H9 (cell line): ENCODE results near the gene MAPK13. TPM values are rescaled to one million over a fixed set of nuclear protein-coding genes. Genes with fewer than 3 reads are reported as not detected.

ENCODE experiments used
- DNase-seq: peaks from one replicate; pipeline ENCODE4 v3.0.0-alpha.2; 2017
- H2AFZ ChIP-seq: one replicate; pipeline ENCODE4 v1.6.1; 2013; ENCODE audit warnings: mild to moderate bottlenecking, low read length, control low read depth, moderate library complexity
- H2AK5ac ChIP-seq: 2 replicates; pipeline ENCODE4 v1.6.1; 2013; ENCODE audit warnings: low read length, control low read depth, mixed read lengths; ENCODE audit not compliant: insufficient read length
- H2BK120ac ChIP-seq: one replicate; pipeline ENCODE4 v1.6.1; 2013; ENCODE audit warnings: low read depth, mild to moderate bottlenecking, low read length, control low read depth, inconsistent platforms; ENCODE audit not compliant: poor library complexity, severe bottlenecking
- H2BK12ac ChIP-seq: 2 replicates; pipeline ENCODE4 v1.6.1; 2013; ENCODE audit warnings: low read length, control low read depth, mixed read lengths, low read depth; ENCODE audit not compliant: insufficient read length
- H2BK15ac ChIP-seq: 2 replicates; pipeline ENCODE4 v1.6.1; 2013; ENCODE audit warnings: low read depth, low read length, control low read depth
- H2BK20ac ChIP-seq: one replicate; pipeline ENCODE4 v1.6.1; 2013; ENCODE audit warnings: low read depth, mild to moderate bottlenecking, low read length, control low read depth, inconsistent platforms; ENCODE audit not compliant: poor library complexity, severe bottlenecking
- H2BK5ac ChIP-seq: 2 replicates; pipeline ENCODE4 v1.6.1; 2013; ENCODE audit warnings: low read length, control low read depth, mixed read lengths; ENCODE audit not compliant: insufficient read length
- H3K14ac ChIP-seq: 2 replicates; pipeline ENCODE4 v1.6.1; 2013; ENCODE audit warnings: low read length, control low read depth; ENCODE audit not compliant: insufficient read depth
- H3K18ac ChIP-seq: 2 replicates; pipeline ENCODE4 v1.6.1; 2013; ENCODE audit warnings: low read depth, mild to moderate bottlenecking, mixed read lengths, low read length, control low read depth; ENCODE audit not compliant: insufficient read length
- H3K23ac ChIP-seq: 2 replicates; pipeline ENCODE4 v1.6.1; 2013; ENCODE audit warnings: low read length, control low read depth, mixed read lengths, low read depth; ENCODE audit not compliant: insufficient read length
- H3K23me2 ChIP-seq: 2 replicates; pipeline ENCODE4 v1.6.1; 2013; ENCODE audit warnings: low read depth, mild to moderate bottlenecking, mixed read lengths, low read length, control low read depth; ENCODE audit not compliant: insufficient read length, poor library complexity, severe bottlenecking
- H3K27ac ChIP-seq: 2 replicates; pipeline ENCODE4 v1.5.1; 2013; ENCODE audit warnings: low read length, control low read depth, mixed read lengths, low read depth; ENCODE audit not compliant: insufficient read length
- H3K27me3 ChIP-seq: 2 replicates; pipeline ENCODE4 v1.6.1; 2013; ENCODE audit warnings: low read length, control low read depth, inconsistent platforms; ENCODE audit not compliant: insufficient read depth
- H3K4ac ChIP-seq: 2 replicates; pipeline ENCODE4 v1.6.1; 2013; ENCODE audit warnings: low read depth, mild to moderate bottlenecking, control low read depth, inconsistent platforms, low read length, moderate library complexity
- H3K4me1 ChIP-seq: 2 replicates; pipeline ENCODE4 v1.6.1; 2013; ENCODE audit warnings: low read length, control low read depth, inconsistent platforms; ENCODE audit not compliant: insufficient read depth
- H3K4me2 ChIP-seq: 2 replicates; pipeline ENCODE4 v1.6.1; 2013; ENCODE audit warnings: low read length, control low read depth, mixed read lengths; ENCODE audit not compliant: insufficient read length, insufficient read depth
- H3K56ac ChIP-seq: 2 replicates; pipeline ENCODE4 v1.6.1; 2013; ENCODE audit warnings: low read depth, mild to moderate bottlenecking, mixed read lengths, low read length, control low read depth; ENCODE audit not compliant: insufficient read length
- H3K79me1 ChIP-seq: 2 replicates; pipeline ENCODE4 v1.6.1; 2013; ENCODE audit warnings: low read depth, mild to moderate bottlenecking, moderate library complexity, low read length, control low read depth, inconsistent platforms; ENCODE audit not compliant: insufficient read depth, poor library complexity, severe bottlenecking
- H3K79me2 ChIP-seq: 2 replicates; pipeline ENCODE4 v1.6.1; 2013; ENCODE audit warnings: low read length, control low read depth, inconsistent platforms; ENCODE audit not compliant: insufficient read depth
- H3K9ac ChIP-seq: 2 replicates; pipeline ENCODE4 v1.6.1; 2013; ENCODE audit warnings: low read length, control low read depth, mixed read lengths; ENCODE audit not compliant: insufficient read length; ENCODE audit errors: extremely low read depth
- H3K9me3 ChIP-seq: one replicate; pipeline ENCODE4 v1.6.1; 2013; ENCODE audit warnings: low read depth, low read length, inconsistent platforms; ENCODE audit not compliant: control insufficient read depth
- H3T11ph ChIP-seq: one replicate; pipeline ENCODE4 v1.6.1; 2013; ENCODE audit warnings: mild to moderate bottlenecking, low read length, control low read depth, inconsistent platforms
- H4K20me1 ChIP-seq: one replicate; pipeline ENCODE4 v1.6.1; 2013; ENCODE audit not compliant: control insufficient read depth, insufficient read length, insufficient read depth
- H4K5ac ChIP-seq: 2 replicates; pipeline ENCODE4 v1.6.1; 2013; ENCODE audit warnings: low read depth, mild to moderate bottlenecking, mixed read lengths, low read length, control low read depth; ENCODE audit not compliant: insufficient read length
- H4K8ac ChIP-seq: replicated peaks from 2 replicates; pipeline ENCODE4 v1.6.1; 2013; ENCODE audit warnings: low read length, control low read depth, mixed read lengths, low read depth; ENCODE audit not compliant: insufficient read length
- H4K91ac ChIP-seq: 2 replicates; pipeline ENCODE4 v1.6.1; 2013; ENCODE audit warnings: low read depth, mild to moderate bottlenecking, moderate library complexity, mixed read lengths, low read length, control low read depth; ENCODE audit not compliant: insufficient read length
- H3K27ac Mint-ChIP-seq, 3 experiments: 2 replicates in 2 of 3; 3 replicates in 1 of 3; pipeline ENCODE4 v1.8.0; 2020 to 2021; ENCODE audit warnings: mixed read lengths in 3 of 3, mild to moderate bottlenecking in 1 of 3, moderate library complexity in 1 of 3
- H3K27me3 Mint-ChIP-seq: 2 replicates; pipeline ENCODE4 v1.8.0; 2021; ENCODE audit warnings: low read depth, mild to moderate bottlenecking, moderate library complexity, mixed read lengths
- H3K36me3 Mint-ChIP-seq, 3 experiments: 2 replicates in 2 of 3; 3 replicates in 1 of 3; pipeline ENCODE4 v1.8.0; 2020 to 2021; ENCODE audit warnings: low read depth in 3 of 3, mixed read lengths in 3 of 3; ENCODE audit not compliant: insufficient read depth in 1 of 3
- H3K4me1 Mint-ChIP-seq, 2 experiments: 2 replicates each; pipeline ENCODE4 v1.8.0; 2020; ENCODE audit warnings: mixed read lengths in 2 of 2
- H3K4me3 Mint-ChIP-seq, 2 experiments: 2 replicates in 1 of 2; 3 replicates in 1 of 2; pipeline ENCODE4 v1.8.0; 2020 to 2021; ENCODE audit warnings: mild to moderate bottlenecking in 2 of 2, mixed read lengths in 2 of 2, moderate library complexity in 1 of 2
- H3K9me3 Mint-ChIP-seq, 2 experiments: 2 replicates in 1 of 2; 3 replicates in 1 of 2; pipeline ENCODE4 v1.8.0; 2020; ENCODE audit warnings: mild to moderate bottlenecking in 2 of 2, mixed read lengths in 2 of 2, moderate library complexity in 1 of 2
- WGBS: extraction: QIAGEN DNeasy Blood & Tissue Kit; methylation state at CpG from one replicate; pipeline ENCODE4 v1.1.7; 2013; ENCODE audit warnings: missing lambda C conversion rate, low lambda C conversion rate, mixed read lengths; ENCODE audit not compliant: insufficient read length; ENCODE audit errors: extremely low coverage; 5-methylcytosine and 5-hydroxymethylcytosine counted together
- total RNA-seq: library from RNA; stranded (reverse); gene quantifications from 2 replicates; pipeline ENCODE4 v1.2.1, GENCODE V29; 2021
- TF ChIP-seq, protein P1 (sequence below): fragments of 200-600 bp; sonication (generic); conservative IDR thresholded peaks from 3 replicates; pipeline ENCODE4 v1.8.0; 2021; ENCODE audit warnings: antibody characterized with exemption, mild to moderate bottlenecking

MAPK13 gene
- total RNA-seq, 1 experiment from 2014 or later = 18.9 TPM

DNA sequence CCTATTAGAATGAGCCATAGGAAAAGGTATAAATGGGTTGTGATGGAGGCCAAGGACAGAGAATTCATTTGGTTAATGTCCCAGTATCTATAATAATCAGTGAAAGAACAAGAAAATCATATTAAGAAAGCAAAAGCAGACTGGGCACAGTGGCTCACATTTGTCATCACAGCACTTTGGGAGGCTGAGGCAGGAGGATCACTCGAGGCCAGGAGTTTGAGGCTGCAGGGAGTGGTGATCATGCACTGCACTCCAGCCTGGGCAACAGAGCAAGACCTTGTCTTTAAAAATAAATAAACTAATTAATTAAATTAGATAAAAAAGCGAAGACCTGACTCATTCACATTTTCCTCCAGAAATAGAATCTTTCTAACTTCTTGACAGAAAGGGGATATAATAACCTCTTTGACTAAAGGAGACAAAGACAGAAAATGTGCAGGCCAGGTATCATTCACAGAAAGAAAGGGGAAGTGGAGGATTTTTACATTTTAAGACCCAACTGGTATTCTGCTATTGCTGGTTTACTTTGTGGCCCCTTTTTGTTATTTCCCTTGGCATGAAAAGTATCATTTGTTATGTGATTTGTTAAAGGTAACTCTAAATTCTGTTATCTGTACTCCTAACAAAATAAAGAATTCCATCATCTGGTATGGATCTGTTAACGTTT, 31.9 kb upstream of the MAPK13 start:
- Histone ChIP-seq H4K5ac (no peak overlapping the region), H3K4me2 (no peak overlapping the region), H4K91ac (no peak overlapping the region), H2AFZ (no peak overlapping the region), H3T11ph (no peak overlapping the region), H3K79me2 (no peaks in the 10 kb centered on the region), H3K23ac (no peak overlapping the region), H3K18ac (no peak overlapping the region), H2BK120ac (no peak overlapping the region), H3K4ac (no peak overlapping the region), H3K14ac (no peak overlapping the region), H2BK5ac (no peak overlapping the region), H2BK20ac (no peak overlapping the region), H3K27ac (no peak overlapping the region), H2BK15ac (no peak overlapping the region), H3K4me1 (no peaks in the 10 kb centered on the region), H3K56ac (no peak overlapping the region), H2AK5ac (no peak overlapping the region), H4K20me1 (no peaks in the 10 kb centered on the region), H3K9ac (no peak overlapping the region), H4K8ac (no peak overlapping the region), H3K9me3 (no peaks in the 10 kb centered on the region), H3K79me1 (peaks cover 3% of the 10 kb centered on the region), H3K27me3 (no peaks in the 10 kb centered on the region), H3K23me2 (no peaks in the 10 kb centered on the region), H2BK12ac (no peak overlapping the region)
- Mint-ChIP-seq H3K9me3 (no peaks in the 10 kb centered on the region), H3K27me3 (no peaks in the 10 kb centered on the region), H3K27ac (no peak overlapping the region), H3K4me1 (peaks cover 3 to 13% of the 10 kb centered on the region in 2 experiments), H3K36me3 (peaks cover 0 to 16% (median 2%) of the 10 kb centered on the region in 3 experiments; a peak in 3 of 7 replicates), H3K4me3 (no peak overlapping the region)
- DNase-seq = no peak
- TF ChIP-seq, protein P1, sequence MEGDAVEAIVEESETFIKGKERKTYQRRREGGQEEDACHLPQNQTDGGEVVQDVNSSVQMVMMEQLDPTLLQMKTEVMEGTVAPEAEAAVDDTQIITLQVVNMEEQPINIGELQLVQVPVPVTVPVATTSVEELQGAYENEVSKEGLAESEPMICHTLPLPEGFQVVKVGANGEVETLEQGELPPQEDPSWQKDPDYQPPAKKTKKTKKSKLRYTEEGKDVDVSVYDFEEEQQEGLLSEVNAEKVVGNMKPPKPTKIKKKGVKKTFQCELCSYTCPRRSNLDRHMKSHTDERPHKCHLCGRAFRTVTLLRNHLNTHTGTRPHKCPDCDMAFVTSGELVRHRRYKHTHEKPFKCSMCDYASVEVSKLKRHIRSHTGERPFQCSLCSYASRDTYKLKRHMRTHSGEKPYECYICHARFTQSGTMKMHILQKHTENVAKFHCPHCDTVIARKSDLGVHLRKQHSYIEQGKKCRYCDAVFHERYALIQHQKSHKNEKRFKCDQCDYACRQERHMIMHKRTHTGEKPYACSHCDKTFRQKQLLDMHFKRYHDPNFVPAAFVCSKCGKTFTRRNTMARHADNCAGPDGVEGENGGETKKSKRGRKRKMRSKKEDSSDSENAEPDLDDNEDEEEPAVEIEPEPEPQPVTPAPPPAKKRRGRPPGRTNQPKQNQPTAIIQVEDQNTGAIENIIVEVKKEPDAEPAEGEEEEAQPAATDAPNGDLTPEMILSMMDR = no peak
- no CpG with 5 or more reads among the region's 3 CpGs for WGBS
